DOHH2 (cell line): Measurements from ENCODE around the gene SAMD4B.

Source experiments
- H3F3A ChIP-seq: fragments of 200-600 bp; sonication (generic), shearing (Covaris generic); 2 replicates; pipeline ENCODE4 v1.6.0; 2016; ENCODE audit warnings: antibody characterized with exemption, mild to moderate bottlenecking; ENCODE audit not compliant: control insufficient read depth, insufficient read depth
- H3K27ac ChIP-seq: fragments of 200-600 bp; sonication (generic); 2 replicates; pipeline ENCODE4 v1.5.1; 2014; ENCODE audit warnings: low read depth, mild to moderate bottlenecking, low read length, moderate library complexity
- H3K27me3 ChIP-seq: fragments of 200-600 bp; sonication (generic); 2 replicates; pipeline ENCODE4 v1.6.1; 2014; ENCODE audit warnings: mild to moderate bottlenecking, low read length, mixed read lengths; ENCODE audit not compliant: control insufficient read depth
- H3K36me3 ChIP-seq: fragments of 200-600 bp; sonication (generic); 2 replicates; pipeline ENCODE4 v1.6.1; 2014; ENCODE audit warnings: mild to moderate bottlenecking, low read length, moderate library complexity, mixed read lengths; ENCODE audit not compliant: control insufficient read depth
- H3K4me1 ChIP-seq: fragments of 200-600 bp; sonication (generic); 2 replicates; pipeline ENCODE4 v1.6.1; 2014; ENCODE audit warnings: mild to moderate bottlenecking, low read length, mixed read lengths; ENCODE audit not compliant: control insufficient read depth
- H3K4me2 ChIP-seq: fragments of 200-600 bp; sonication (generic); 2 replicates; pipeline ENCODE4 v1.6.0; 2014; ENCODE audit warnings: mild to moderate bottlenecking, low read length, moderate library complexity
- H3K4me3 ChIP-seq: fragments of 200-600 bp; sonication (generic); 2 replicates; pipeline ENCODE4 v1.5.1; 2014; ENCODE audit warnings: mild to moderate bottlenecking, low read length, mixed read lengths
- H3K79me2 ChIP-seq: fragments of 200-600 bp; sonication (generic); 2 replicates; pipeline ENCODE4 v1.6.1; 2014; ENCODE audit warnings: mild to moderate bottlenecking, low read length, mixed read lengths; ENCODE audit not compliant: control insufficient read depth
- H3K9me2 ChIP-seq: fragments of 200-600 bp; sonication (generic); replicated peaks from 2 replicates; pipeline ENCODE4 v1.6.1; 2014; ENCODE audit warnings: mild to moderate bottlenecking, low read length, mixed read lengths; ENCODE audit not compliant: control insufficient read depth
- H3K9me3 ChIP-seq: fragments of 200-600 bp; sonication (generic); 2 replicates; pipeline ENCODE4 v1.6.1; 2014; ENCODE audit warnings: antibody characterized with exemption, low read length, mixed read lengths; ENCODE audit not compliant: control insufficient read depth, insufficient read depth
- H4K20me1 ChIP-seq: fragments of 200-600 bp; sonication (generic); 2 replicates; pipeline ENCODE4 v1.6.0; 2014; ENCODE audit warnings: low read depth, mild to moderate bottlenecking, antibody characterized with exemption, low read length, moderate library complexity; ENCODE audit not compliant: control insufficient read depth, insufficient read depth
- EZH2phosphoT487 ChIP-seq: fragments of 200-600 bp; sonication (generic); IDR thresholded peaks from 2 replicates; pipeline ENCODE4 v1.6.1; 2017; ENCODE audit warnings: borderline replicate concordance, mild to moderate bottlenecking, antibody characterized with exemption, low read length, moderate library complexity, mixed read lengths
- TF ChIP-seq, protein P1 (sequence below): fragments of 200-600 bp; sonication (generic); IDR thresholded peaks from one replicate; pipeline ENCODE4 v1.5.1; 2014; ENCODE audit warnings: antibody characterized with exemption, mild to moderate bottlenecking, low read depth, low read length; ENCODE audit not compliant: poor library complexity, severe bottlenecking

The SAMD4B gene

DNA sequence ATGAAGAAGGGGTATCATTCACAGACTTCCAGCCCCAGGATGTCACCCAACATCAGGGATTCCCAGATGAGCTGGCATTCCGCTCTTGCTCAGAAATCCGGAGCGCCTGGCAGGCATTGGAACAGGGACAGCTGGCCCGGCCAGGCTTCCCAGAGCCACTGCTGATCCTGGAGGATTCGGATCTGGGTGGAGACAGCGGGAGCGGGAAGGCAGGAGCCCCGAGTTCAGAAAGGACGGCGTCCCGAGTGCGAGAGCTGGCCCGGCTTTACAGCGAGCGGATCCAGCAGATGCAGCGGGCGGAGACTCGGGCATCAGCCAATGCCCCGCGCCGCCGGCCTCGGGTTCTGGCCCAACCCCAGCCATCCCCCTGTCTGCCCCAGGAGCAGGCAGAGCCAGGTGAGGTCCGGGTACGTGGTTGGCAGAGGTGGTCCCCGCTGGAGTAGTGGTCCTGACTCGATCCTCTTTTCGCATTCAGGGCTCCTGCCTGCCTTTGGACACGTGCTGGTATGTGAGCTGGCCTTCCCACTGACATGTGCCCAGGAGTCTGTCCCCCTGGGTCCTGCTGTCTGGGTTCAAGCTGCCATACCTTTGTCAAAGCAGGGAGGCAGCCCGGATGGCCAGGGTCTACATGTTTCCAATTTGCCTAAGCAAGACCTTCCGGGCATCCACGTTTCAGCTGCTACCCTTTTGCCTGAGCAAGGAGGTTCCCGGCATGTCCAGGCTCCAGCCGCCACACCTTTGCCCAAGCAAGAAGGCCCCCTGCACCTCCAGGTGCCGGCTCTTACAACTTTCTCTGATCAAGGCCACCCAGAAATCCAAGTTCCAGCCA is 81.3 kb downstream of the SAMD4B start:
- Histone ChIP-seq H3K4me3 (no peak overlapping the region), H3K9me2 (no peaks in the 10 kb centered on the region), H3K27me3 (no peaks in the 10 kb centered on the region), H4K20me1 (no peaks in the 10 kb centered on the region), H3F3A (no peaks in the 10 kb centered on the region), H3K36me3 (peaks cover 9% of the 10 kb centered on the region), H3K27ac (no peak overlapping the region), H3K9me3 (no peaks in the 10 kb centered on the region), H3K4me2 (no peak overlapping the region), H3K4me1 (no peaks in the 10 kb centered on the region), H3K79me2 (no peaks in the 10 kb centered on the region)
- TF ChIP-seq, protein P1, sequence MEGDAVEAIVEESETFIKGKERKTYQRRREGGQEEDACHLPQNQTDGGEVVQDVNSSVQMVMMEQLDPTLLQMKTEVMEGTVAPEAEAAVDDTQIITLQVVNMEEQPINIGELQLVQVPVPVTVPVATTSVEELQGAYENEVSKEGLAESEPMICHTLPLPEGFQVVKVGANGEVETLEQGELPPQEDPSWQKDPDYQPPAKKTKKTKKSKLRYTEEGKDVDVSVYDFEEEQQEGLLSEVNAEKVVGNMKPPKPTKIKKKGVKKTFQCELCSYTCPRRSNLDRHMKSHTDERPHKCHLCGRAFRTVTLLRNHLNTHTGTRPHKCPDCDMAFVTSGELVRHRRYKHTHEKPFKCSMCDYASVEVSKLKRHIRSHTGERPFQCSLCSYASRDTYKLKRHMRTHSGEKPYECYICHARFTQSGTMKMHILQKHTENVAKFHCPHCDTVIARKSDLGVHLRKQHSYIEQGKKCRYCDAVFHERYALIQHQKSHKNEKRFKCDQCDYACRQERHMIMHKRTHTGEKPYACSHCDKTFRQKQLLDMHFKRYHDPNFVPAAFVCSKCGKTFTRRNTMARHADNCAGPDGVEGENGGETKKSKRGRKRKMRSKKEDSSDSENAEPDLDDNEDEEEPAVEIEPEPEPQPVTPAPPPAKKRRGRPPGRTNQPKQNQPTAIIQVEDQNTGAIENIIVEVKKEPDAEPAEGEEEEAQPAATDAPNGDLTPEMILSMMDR, result no peak
- TF ChIP-seq EZH2phosphoT487, result no peak

- H3K4me2 ChIP-seq, result no peak overlapping the region
- H3K9me2 ChIP-seq, result no peaks in the 10 kb centered on the region
- no peak overlapping the region for H3K4me3 ChIP-seq
- TF ChIP-seq, protein P1, result no peak
- TF ChIP-seq EZH2phosphoT487, result no peak
- no peaks in the 10 kb centered on the region for H4K20me1 ChIP-seq
- no peaks in the 10 kb centered on the region for H3K27me3 ChIP-seq
- H3K9me3 ChIP-seq, result no peaks in the 10 kb centered on the region
- peaks cover 3% of the 10 kb centered on the region; the same call in 1 of the 2 replicates for H3K36me3 ChIP-seq
- no peak overlapping the region for H3K27ac ChIP-seq
- H3K4me1 ChIP-seq, result no peaks in the 10 kb centered on the region
- H3K79me2 ChIP-seq, result no peaks in the 10 kb centered on the region
- H3F3A ChIP-seq, result peaks cover 3% of the 10 kb centered on the region; the same call in 1 of the 2 replicates
Measured at GRCh38 chr19:39424934-39425333, 82.7 kb downstream of the SAMD4B start.

DNA sequence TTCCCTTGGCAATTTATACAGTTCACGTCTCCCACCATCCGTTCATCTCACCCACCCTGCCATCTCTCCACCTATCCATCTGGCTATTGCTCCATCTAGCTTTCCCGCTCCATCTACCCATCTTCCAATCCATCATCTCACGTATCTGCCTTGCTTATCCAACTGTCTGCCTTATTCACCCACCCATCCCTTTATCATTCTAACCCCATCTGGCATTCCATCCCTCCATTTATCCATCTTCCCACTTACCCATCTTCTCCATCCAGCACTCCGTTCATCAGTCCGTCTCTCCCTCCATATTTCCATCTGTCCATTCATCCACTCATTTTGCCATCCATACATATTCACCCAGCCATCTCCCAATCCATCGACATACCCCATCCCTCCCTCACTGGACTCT is 83.5 kb downstream of the SAMD4B start:
- no peaks in the 10 kb centered on the region for H3K79me2 ChIP-seq
- H3K36me3 ChIP-seq, result peaks cover 3% of the 10 kb centered on the region
- H3K4me3 ChIP-seq, result no peak overlapping the region
- no peaks in the 10 kb centered on the region for H4K20me1 ChIP-seq
- H3K9me2 ChIP-seq, result no peaks in the 10 kb centered on the region
- H3K4me2 ChIP-seq, result no peak overlapping the region
- peaks cover 2% of the 10 kb centered on the region for H3K4me1 ChIP-seq
- H3K27me3 ChIP-seq, result no peaks in the 10 kb centered on the region
- H3K27ac ChIP-seq, result no peak overlapping the region
- no peaks in the 10 kb centered on the region for H3K9me3 ChIP-seq
- H3F3A ChIP-seq, result peaks cover 8% of the 10 kb centered on the region
- no peak for TF ChIP-seq EZH2phosphoT487
- TF ChIP-seq, protein P1, result no peak
